EL (cell line): ENCODE results near the gene ORMDL3.
"Not testable (repeated sequence)": the region's sequence is repeated elsewhere in the genome, so short reads cannot be mapped to it uniquely, and the experiment has no call there.

Experiments
- DNase-seq: peaks from one replicate; pipeline ENCODE4 v3.0.0-alpha.2; 2016

Gene ORMDL3

GRCh38 chr17:39923836-39924690, 3.3 kb downstream of the ORMDL3 start:
- DNase-seq: peak; percentile 63

GRCh38 chr17:39923230-39923629, 4.2 kb downstream of the ORMDL3 start:
- DNase-seq: no peak

GRCh38 chr17:39922006-39922405, 5.4 kb downstream of the ORMDL3 start:
- no peak for DNase-seq

- DNase-seq: no peak
These were observed 6.1 kb downstream of the ORMDL3 start for GRCh38 chr17:39921323-39921722.

GRCh38 chr17:39920218-39921210, 6.9 kb downstream of the ORMDL3 start:
- no peak for DNase-seq

- DNase-seq: no peak
These were observed 8.2 kb downstream of the ORMDL3 start for GRCh38 chr17:39919087-39919683.

- DNase-seq: peak; percentile 23
These were observed 10.5 kb downstream of the ORMDL3 start for GRCh38 chr17:39916918-39917317.

GRCh38 chr17:39915559-39915958, 11.8 kb downstream of the ORMDL3 start:
- DNase-seq: no peak

GRCh38 chr17:39913989-39914388, 13.4 kb downstream of the ORMDL3 start:
- DNase-seq: no peak

- no peak for DNase-seq
These were observed 18.5 kb downstream of the ORMDL3 start for GRCh38 chr17:39908789-39909352.

GRCh38 chr17:39904990-39905288, 22.5 kb downstream of the ORMDL3 start:
- no peak for DNase-seq

GRCh38 chr17:39903158-39903884, 24.1 kb downstream of the ORMDL3 start:
- DNase-seq: no peak

GRCh38 chr17:39902027-39902426, 25.4 kb downstream of the ORMDL3 start:
- DNase-seq: not testable (repeated sequence)

- no peak for DNase-seq
These were observed 28.2 kb downstream of the ORMDL3 start for GRCh38 chr17:39899215-39899614.

GRCh38 chr17:39898088-39898487, 29.3 kb downstream of the ORMDL3 start:
- no peak for DNase-seq

GRCh38 chr17:39894681-39895376, 32.6 kb downstream of the ORMDL3 start:
- no peak for DNase-seq

GRCh38 chr17:39889200-39889599, 38.2 kb downstream of the ORMDL3 start:
- DNase-seq: no peak

- DNase-seq: no peak
These were observed 40.3 kb downstream of the ORMDL3 start for GRCh38 chr17:39887078-39887477.

- not testable (repeated sequence) for DNase-seq
These were observed 41.3 kb downstream of the ORMDL3 start for GRCh38 chr17:39886102-39886501.

GRCh38 chr17:39872751-39873150, 54.6 kb downstream of the ORMDL3 start:
- DNase-seq: peak; percentile 35

- no peak for DNase-seq
These were observed 55.6 kb downstream of the ORMDL3 start for GRCh38 chr17:39871801-39872200.
